CD14-positive monocyte (primary cell): ENCODE results near the gene HDC. TPM values are rescaled to one million over a fixed set of nuclear protein-coding genes. Genes with fewer than 3 reads are reported as not detected.

Experiments
- DNase-seq, 3 donors: peaks; one replicate each; pipeline ENCODE4 v3.0.0-alpha.2; 2011 to 2022
- H2AFZ ChIP-seq: 2 replicates; pipeline ENCODE4 v1.6.0; 2012; ENCODE audit warnings: mild to moderate bottlenecking, low read depth, low read length, inconsistent platforms; ENCODE audit not compliant: insufficient read depth, poor library complexity, severe bottlenecking
- H3K27ac ChIP-seq, 2 donors: 1 replicate in 1 of 2; 2 replicates in 1 of 2; pipeline ENCODE4 v1.5.1; 2012 to 2013; ENCODE audit warnings: low read length in 2 of 2, control low read depth in 1 of 2, inconsistent platforms in 1 of 2, low read depth in 1 of 2, mild to moderate bottlenecking in 1 of 2
- H3K27me3 ChIP-seq, 2 donors: one replicate each; pipeline versions ENCODE4 v1.6.0 to v1.6.1; 2011 to 2013; ENCODE audit warnings: low read length in 2 of 2; ENCODE audit not compliant: control insufficient read depth in 2 of 2, insufficient read depth in 2 of 2
- H3K36me3 ChIP-seq, 2 donors: replicated peaks in 1 of 2; 1 replicate in 1 of 2; 2 replicates in 1 of 2; pipeline versions ENCODE4 v1.5.1 to v1.6.1; 2012 to 2013; ENCODE audit warnings: low read length in 2 of 2, control low read depth in 1 of 2, inconsistent platforms in 1 of 2, mild to moderate bottlenecking in 1 of 2; ENCODE audit not compliant: insufficient read depth in 2 of 2, control insufficient read depth in 1 of 2
- H3K4me1 ChIP-seq, 2 donors: 1 replicate in 1 of 2; 2 replicates in 1 of 2; pipeline versions ENCODE4 v1.5.1 to v1.6.1; 2012 to 2013; ENCODE audit warnings: low read length in 2 of 2, control low read depth in 1 of 2, inconsistent platforms in 1 of 2, mild to moderate bottlenecking in 1 of 2, moderate library complexity in 1 of 2; ENCODE audit not compliant: insufficient read depth in 2 of 2, control insufficient read depth in 1 of 2
- H3K4me2 ChIP-seq: replicated peaks from 2 replicates; pipeline ENCODE3; 2012; ENCODE audit warnings: low read length, moderate library complexity, mild to moderate bottlenecking; ENCODE audit not compliant: poor library complexity, severe bottlenecking; ENCODE audit errors: extremely low read depth
- H3K4me3 ChIP-seq, 3 experiments: fragments of 200-600 bp in 1 of 3; sonication (generic) in 1 of 3; replicated peaks in 1 of 3; 1 replicate in 2 of 3; 2 replicates in 1 of 3; pipeline ENCODE4 v1.5.1; 2011 to 2013; ENCODE audit warnings: low read length in 3 of 3, mild to moderate bottlenecking in 3 of 3, control low read depth in 2 of 3, low read depth in 2 of 3, inconsistent platforms in 1 of 3, moderate library complexity in 1 of 3
- H3K79me2 ChIP-seq: 2 replicates; pipeline ENCODE4 v1.6.0; 2012; ENCODE audit warnings: mild to moderate bottlenecking, control low read depth, inconsistent platforms, low read length, moderate library complexity; ENCODE audit not compliant: insufficient read depth
- H3K9ac ChIP-seq: 2 replicates; pipeline ENCODE4 v1.6.0; 2017; ENCODE audit warnings: low read length, mild to moderate bottlenecking; ENCODE audit not compliant: insufficient read depth, poor library complexity, severe bottlenecking
- H3K9me3 ChIP-seq, 2 donors: replicated peaks in 1 of 2; 1 replicate in 1 of 2; 2 replicates in 1 of 2; pipeline versions ENCODE4 v1.5.1 to v1.6.1; 2012 to 2013; ENCODE audit warnings: low read length in 2 of 2, control low read depth in 1 of 2; ENCODE audit not compliant: control insufficient read depth in 1 of 2, insufficient read depth in 1 of 2
- H4K20me1 ChIP-seq: 2 replicates; pipeline ENCODE4 v1.6.0; 2012; ENCODE audit warnings: mild to moderate bottlenecking, low read length, control low read depth, moderate library complexity; ENCODE audit not compliant: insufficient read depth
- H3K27ac Mint-ChIP-seq, 7 donors: one replicate each; pipeline ENCODE4 v1.8.0; 2020; ENCODE audit warnings: mild to moderate bottlenecking in 7 of 7, mixed read lengths in 7 of 7, moderate library complexity in 6 of 7, inconsistent platforms in 2 of 7
- H3K27me3 Mint-ChIP-seq, 3 donors: one replicate each; pipeline ENCODE4 v1.8.0; 2021 to 2022; ENCODE audit warnings: low read depth in 3 of 3, mild to moderate bottlenecking in 3 of 3, mixed read lengths in 3 of 3, moderate library complexity in 3 of 3, inconsistent platforms in 1 of 3
- H3K36me3 Mint-ChIP-seq, 2 donors: one replicate each; pipeline ENCODE4 v1.8.0; 2020; ENCODE audit warnings: mixed read lengths in 2 of 2, inconsistent platforms in 1 of 2, mild to moderate bottlenecking in 1 of 2
- H3K4me1 Mint-ChIP-seq: one replicate; pipeline ENCODE4 v1.8.0; 2020; ENCODE audit warnings: mild to moderate bottlenecking, mixed read lengths
- H3K4me3 Mint-ChIP-seq, 2 donors: one replicate each; pipeline ENCODE4 v1.8.0; 2020; ENCODE audit warnings: mild to moderate bottlenecking in 2 of 2, mixed read lengths in 2 of 2, moderate library complexity in 1 of 2
- H3K9me3 Mint-ChIP-seq, 7 donors: one replicate each; pipeline ENCODE4 v1.8.0; 2020 to 2022; ENCODE audit warnings: mixed read lengths in 7 of 7, mild to moderate bottlenecking in 6 of 7, moderate library complexity in 6 of 7, inconsistent platforms in 2 of 7
- CTCF ChIP-seq: fragments of 200-600 bp; IDR thresholded peaks from one replicate; pipeline ENCODE4 v1.8.0; 2022; ENCODE audit warnings: antibody characterized with exemption, mild to moderate bottlenecking
- WGBS: methylation state at CpG from one replicate; pipeline ENCODE4 v1.1.5; 2013; ENCODE audit warnings: missing lambda C conversion rate; ENCODE audit not compliant: insufficient coverage; 5-methylcytosine and 5-hydroxymethylcytosine counted together
- intact Hi-C, 2 donors: fragments of 100-400 bp; cut with micrococcal nuclease; formaldehyde crosslinking; loops; one replicate each; pipeline versions ENCODE4 v1.15.0 to v1.15.1; 2023
- polyA minus RNA-seq: library from RNA; depleted of rRNA, polyadenylated mRNA; stranded (reverse); fragments of >200 nt; gene quantifications from 2 replicates; pipeline ENCODE4 v1.2.3, GENCODE V29; 2012
- polyA plus RNA-seq, 3 donors: library from polyadenylated mRNA; depleted of rRNA in 1 of 3; unstranded in 2 of 3; stranded (reverse) in 1 of 3; fragments of 300-500 nt in 2 of 3; fragments of >200 nt in 1 of 3; fragmentation: Illumina TruSeq in 2 of 3; gene quantifications; 1 replicate in 2 of 3; 2 replicates in 1 of 3; pipeline ENCODE4 v1.2.3, GENCODE V29; 2012 to 2021
- total RNA-seq, 12 experiments: library from RNA in 1 of 12; stranded (reverse) in 1 of 12; fragments of 120-200 nt in 1 of 12; gene quantifications; one replicate each; pipeline ENCODE4 v1.2.4 and lab custom pipeline; 2013 to 2026; ENCODE audit warnings: mixed read lengths in 6 of 12, inconsistent platforms in 1 of 12

HDC gene, protein sequence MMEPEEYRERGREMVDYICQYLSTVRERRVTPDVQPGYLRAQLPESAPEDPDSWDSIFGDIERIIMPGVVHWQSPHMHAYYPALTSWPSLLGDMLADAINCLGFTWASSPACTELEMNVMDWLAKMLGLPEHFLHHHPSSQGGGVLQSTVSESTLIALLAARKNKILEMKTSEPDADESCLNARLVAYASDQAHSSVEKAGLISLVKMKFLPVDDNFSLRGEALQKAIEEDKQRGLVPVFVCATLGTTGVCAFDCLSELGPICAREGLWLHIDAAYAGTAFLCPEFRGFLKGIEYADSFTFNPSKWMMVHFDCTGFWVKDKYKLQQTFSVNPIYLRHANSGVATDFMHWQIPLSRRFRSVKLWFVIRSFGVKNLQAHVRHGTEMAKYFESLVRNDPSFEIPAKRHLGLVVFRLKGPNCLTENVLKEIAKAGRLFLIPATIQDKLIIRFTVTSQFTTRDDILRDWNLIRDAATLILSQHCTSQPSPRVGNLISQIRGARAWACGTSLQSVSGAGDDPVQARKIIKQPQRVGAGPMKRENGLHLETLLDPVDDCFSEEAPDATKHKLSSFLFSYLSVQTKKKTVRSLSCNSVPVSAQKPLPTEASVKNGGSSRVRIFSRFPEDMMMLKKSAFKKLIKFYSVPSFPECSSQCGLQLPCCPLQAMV
- 0.04 TPM for total RNA-seq (2013)
- polyA plus RNA-seq = under 1 TPM in 1 of 3 donors, not detected in 2; 0.11 TPM
- polyA minus RNA-seq = not detected in 2 replicates
- total RNA-seq (lab: John Stamatoyannopoulos, UW) = 0 to 1.3 (median 0.14) reads per million in 11 experiments

GRCh38 chr15:50265620-50266019 is at the start of gene HDC:
TSS of gene HDC (minus strand) at chr15:50265726. CDS start at chr15:50265623, 103 bp downstream.
- no peaks in the 10 kb centered on the region for H3K36me3 Mint-ChIP-seq
- no peak within 1 kb of the TSS for H3K4me2 ChIP-seq
- peaks cover 17% of the 10 kb centered on the region for H3K4me1 Mint-ChIP-seq
- H3K27me3 ChIP-seq = no peaks in the 10 kb centered on the region
- H3K4me3 Mint-ChIP-seq = no peak within 1 kb of the TSS
- no peak within 1 kb of the TSS for H2AFZ ChIP-seq
- H3K27me3 Mint-ChIP-seq = peaks cover 0 to 7% (median 2%) of the 10 kb centered on the region in 3 donors
- intact Hi-C loops = no loop called here
- peaks cover 8 to 10% of the 10 kb centered on the region in 2 donors for H3K4me1 ChIP-seq
- no peak for TF ChIP-seq CTCF
- peaks cover 0 to 6% (median 3%) of the 10 kb centered on the region in 7 donors for H3K9me3 Mint-ChIP-seq
- no peaks in the 10 kb centered on the region for H4K20me1 ChIP-seq
- no peaks in the 10 kb centered on the region for H3K9me3 ChIP-seq
- WGBS = 100% methylated on average over 8 of the region's 9 CpGs
- no peak within 1 kb of the TSS for H3K4me3 ChIP-seq
- H3K36me3 ChIP-seq = no peaks in the 10 kb centered on the region
- H3K27ac ChIP-seq = no peak within 1 kb of the TSS
- H3K79me2 ChIP-seq = no peaks in the 10 kb centered on the region
- no peak for DNase-seq
- H3K27ac Mint-ChIP-seq = no peak within 1 kb of the TSS
- no peak within 1 kb of the TSS for H3K9ac ChIP-seq

DNA sequence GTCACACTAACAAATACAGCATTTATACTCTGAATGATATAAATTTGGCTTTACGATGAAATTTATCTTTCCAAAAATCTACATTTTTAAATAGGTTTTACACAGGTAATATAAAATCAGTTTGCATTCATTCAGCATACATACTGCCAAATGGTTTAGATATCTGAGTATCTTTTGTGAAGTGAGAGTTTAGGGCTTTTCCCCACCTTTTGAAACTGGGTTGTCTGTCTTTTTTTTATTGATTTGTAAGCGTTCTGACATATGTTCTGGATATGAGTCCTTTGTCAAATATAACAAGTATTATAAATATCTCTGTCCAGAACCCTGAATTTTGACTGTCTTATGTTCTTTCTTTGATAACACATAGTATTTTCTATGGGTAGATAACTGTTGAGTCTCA is 47.1 kb upstream of the HDC start:
- no peak overlapping the region for H3K27ac ChIP-seq
- H3K27me3 Mint-ChIP-seq = peaks cover 0 to 2% (median 2%) of the 10 kb centered on the region in 3 donors
- H3K4me2 ChIP-seq = no peak overlapping the region
- no peak overlapping the region for H2AFZ ChIP-seq
- H3K27me3 ChIP-seq = no peaks in the 10 kb centered on the region
- peaks cover 6 to 9% of the 10 kb centered on the region in 2 donors for H3K36me3 ChIP-seq
- H3K27ac Mint-ChIP-seq = no peak overlapping the region
- H3K36me3 Mint-ChIP-seq = peaks cover 9 to 15% of the 10 kb centered on the region in 2 donors
- intact Hi-C loops = no loop called here
- peaks cover 4% of the 10 kb centered on the region for H3K4me1 Mint-ChIP-seq
- no peaks in the 10 kb centered on the region for H4K20me1 ChIP-seq
- peaks cover 0 to 6% of the 10 kb centered on the region in 2 donors for H3K9me3 ChIP-seq
- WGBS = no CpG with 5 or more reads among the region's 2 CpGs
- H3K4me3 ChIP-seq = no peak overlapping the region
- H3K9ac ChIP-seq = no peak overlapping the region
- H3K79me2 ChIP-seq = peaks cover 39% of the 10 kb centered on the region
- no peak overlapping the region for H3K4me3 Mint-ChIP-seq
- DNase-seq = no peak
- no peak for TF ChIP-seq CTCF
- no peaks in the 10 kb centered on the region for H3K4me1 ChIP-seq
- H3K9me3 Mint-ChIP-seq = peaks cover 5 to 9% (median 7%) of the 10 kb centered on the region in 7 donors
